Measurements from ENCODE around the gene PLA2G6. TPM values are rescaled to one million over a fixed set of nuclear protein-coding genes. Genes with fewer than 3 reads are reported as not detected.
A peak's percentile ranks its signal among the peaks of the same experiment; 100 is the strongest.

Gene PLA2G6
- total RNA-seq, 1 experiment from 2014 or later = 24.1 TPM

DNA sequence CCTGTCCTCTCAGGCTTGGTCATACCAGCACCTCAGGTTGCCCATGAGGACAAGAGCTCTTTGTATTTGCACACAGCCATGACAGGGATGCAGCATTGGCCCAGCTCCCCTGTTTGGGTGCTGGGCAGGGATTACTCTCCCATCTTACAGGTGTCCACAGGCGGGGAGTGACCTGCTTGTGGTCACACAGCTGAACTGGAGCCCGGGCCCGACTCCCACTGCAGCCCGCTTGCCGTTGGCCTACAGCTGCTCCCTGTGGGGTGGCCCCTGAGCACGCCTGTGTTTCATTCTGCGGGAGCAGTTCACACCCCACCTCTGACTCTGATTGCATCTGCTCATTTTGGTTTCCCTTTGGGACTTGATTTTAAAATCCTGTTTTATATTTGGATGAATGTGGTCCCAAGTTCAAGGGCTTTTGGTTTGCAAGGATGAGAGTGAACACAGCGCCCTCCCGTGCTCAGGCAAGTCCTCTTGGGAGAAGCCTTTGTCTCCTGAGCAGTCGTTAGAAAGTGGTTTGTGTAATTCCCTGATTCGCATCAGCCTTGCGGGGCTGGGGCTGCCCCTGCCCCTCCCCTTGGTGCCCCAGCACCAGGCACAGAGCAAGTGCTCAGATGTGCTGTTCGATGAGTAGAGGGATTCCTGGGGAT is 115.1 kb downstream of the PLA2G6 start:
- no peak overlapping the region for H3K14ac ChIP-seq (ENCODE audit: insufficient read depth, low read length)
- WGBS (ENCODE audit: extremely low coverage, insufficient read length, low lambda C conversion rate) = no CpG with 5 or more reads among the region's 13 CpGs
- no peak overlapping the region for H3K4me3 Mint-ChIP-seq

More for the DNA sequence above, 115.1 kb downstream of the PLA2G6 start:
- no peaks in the 10 kb centered on the region for H3K27me3 Mint-ChIP-seq (ENCODE audit: low read depth)
- no peaks in the 10 kb centered on the region for H3K23me2 ChIP-seq (ENCODE audit: insufficient read length, low read depth, low read length, poor library complexity, severe bottlenecking)
- no peak overlapping the region for H3K56ac ChIP-seq (ENCODE audit: insufficient read length, low read depth, low read length)
- no peaks in the 10 kb centered on the region for H3K9me3 ChIP-seq (ENCODE audit: control insufficient read depth, low read depth, low read length)
- no peak for DNase-seq
- H3K36me3 Mint-ChIP-seq (ENCODE audit: insufficient read depth in 1 of 3, low read depth in 3 of 3) = peaks cover 10 to 70% (median 61%) of the 10 kb centered on the region in 3 experiments
- no peaks in the 10 kb centered on the region for H3K79me1 ChIP-seq (ENCODE audit: insufficient read depth, low read depth, low read length, poor library complexity, severe bottlenecking)
- TF ChIP-seq, protein P1, sequence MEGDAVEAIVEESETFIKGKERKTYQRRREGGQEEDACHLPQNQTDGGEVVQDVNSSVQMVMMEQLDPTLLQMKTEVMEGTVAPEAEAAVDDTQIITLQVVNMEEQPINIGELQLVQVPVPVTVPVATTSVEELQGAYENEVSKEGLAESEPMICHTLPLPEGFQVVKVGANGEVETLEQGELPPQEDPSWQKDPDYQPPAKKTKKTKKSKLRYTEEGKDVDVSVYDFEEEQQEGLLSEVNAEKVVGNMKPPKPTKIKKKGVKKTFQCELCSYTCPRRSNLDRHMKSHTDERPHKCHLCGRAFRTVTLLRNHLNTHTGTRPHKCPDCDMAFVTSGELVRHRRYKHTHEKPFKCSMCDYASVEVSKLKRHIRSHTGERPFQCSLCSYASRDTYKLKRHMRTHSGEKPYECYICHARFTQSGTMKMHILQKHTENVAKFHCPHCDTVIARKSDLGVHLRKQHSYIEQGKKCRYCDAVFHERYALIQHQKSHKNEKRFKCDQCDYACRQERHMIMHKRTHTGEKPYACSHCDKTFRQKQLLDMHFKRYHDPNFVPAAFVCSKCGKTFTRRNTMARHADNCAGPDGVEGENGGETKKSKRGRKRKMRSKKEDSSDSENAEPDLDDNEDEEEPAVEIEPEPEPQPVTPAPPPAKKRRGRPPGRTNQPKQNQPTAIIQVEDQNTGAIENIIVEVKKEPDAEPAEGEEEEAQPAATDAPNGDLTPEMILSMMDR (conservative IDR thresholded peaks at IDR 0.05) = no peak
- H3K4me1 Mint-ChIP-seq = peaks cover 0 to 4% of the 10 kb centered on the region in 2 experiments; a peak in 1 of 4 replicates
- H2AK5ac ChIP-seq (ENCODE audit: insufficient read length, low read length) = no peak overlapping the region
- H2BK15ac ChIP-seq (ENCODE audit: low read depth, low read length) = no peak overlapping the region
- no peaks in the 10 kb centered on the region for H4K20me1 ChIP-seq (ENCODE audit: control insufficient read depth, insufficient read depth, insufficient read length)
- no peak overlapping the region for H3K23ac ChIP-seq (ENCODE audit: insufficient read length, low read depth, low read length)
- H2BK20ac ChIP-seq (ENCODE audit: low read depth, low read length, poor library complexity, severe bottlenecking) = no peak overlapping the region
- H2BK5ac ChIP-seq (ENCODE audit: insufficient read length, low read length) = no peak overlapping the region
- no peaks in the 10 kb centered on the region for H3K9me3 Mint-ChIP-seq
- H3K27ac Mint-ChIP-seq = peak overlapping the region in 1 of 3 experiments; percentile 78; a peak in 1 of 7 replicates
- no peak overlapping the region for H3K9ac ChIP-seq (ENCODE audit: extremely low read depth, insufficient read length, low read length)
- H2BK120ac ChIP-seq (ENCODE audit: low read depth, low read length, poor library complexity, severe bottlenecking) = no peak overlapping the region
- no peak overlapping the region for H4K5ac ChIP-seq (ENCODE audit: insufficient read length, low read depth, low read length)
- H4K8ac ChIP-seq (replicated peaks; ENCODE audit: insufficient read length, low read depth, low read length) = no peak overlapping the region
- no peaks in the 10 kb centered on the region for H3K79me2 ChIP-seq (ENCODE audit: insufficient read depth, low read length)
- H3K18ac ChIP-seq (ENCODE audit: insufficient read length, low read depth, low read length) = no peak overlapping the region
- H2AFZ ChIP-seq (ENCODE audit: low read length) = no peak overlapping the region
- H3K27ac ChIP-seq (ENCODE audit: insufficient read length, low read depth, low read length) = no peak overlapping the region
- H4K91ac ChIP-seq (ENCODE audit: insufficient read length, low read depth, low read length) = no peak overlapping the region
- H3K4ac ChIP-seq (ENCODE audit: low read depth, low read length) = no peak overlapping the region
- H2BK12ac ChIP-seq (ENCODE audit: insufficient read length, low read depth, low read length) = no peak overlapping the region
- no peak overlapping the region for H3T11ph ChIP-seq (ENCODE audit: low read length)
- H3K4me2 ChIP-seq (ENCODE audit: insufficient read depth, insufficient read length, low read length) = no peak overlapping the region
- no peaks in the 10 kb centered on the region for H3K4me1 ChIP-seq (ENCODE audit: insufficient read depth, low read length)
- H3K27me3 ChIP-seq (ENCODE audit: insufficient read depth, low read length) = no peaks in the 10 kb centered on the region

Data from H9 (cell line).